SH-SY5Y (cell line): ENCODE data around the gene NLGN4Y.

Source experiments
- GATA2 ChIP-seq: IDR thresholded peaks from 2 replicates; pipeline ENCODE4 v1.6.1; 2011; ENCODE audit warnings: mild to moderate bottlenecking, low read depth, low read length
- GATA3 ChIP-seq: IDR thresholded peaks from 2 replicates; pipeline ENCODE4 v1.6.1; 2011; ENCODE audit warnings: low read depth, mild to moderate bottlenecking, low read length, moderate library complexity

DNA sequence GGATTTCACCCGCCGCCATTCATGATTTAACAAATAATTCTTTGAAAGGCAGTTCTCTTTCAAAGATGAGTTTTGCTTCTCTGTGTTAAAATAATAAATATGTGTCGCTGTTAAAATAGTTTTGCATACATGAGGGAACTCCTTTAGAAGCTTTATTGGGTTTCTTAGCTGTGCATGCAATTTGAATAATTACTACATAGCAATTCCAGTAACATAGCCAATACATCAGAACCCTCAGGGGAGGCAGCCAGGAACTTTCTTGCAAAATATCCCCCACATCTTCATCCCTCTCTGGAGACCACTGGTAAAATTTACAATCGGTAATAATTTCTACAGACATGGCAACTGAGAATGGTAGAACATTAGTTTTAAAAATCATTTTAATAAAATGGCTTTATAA lies 268.8 kb downstream of the NLGN4Y start:
- TF ChIP-seq GATA3 (no peak), GATA2 (no peak)
